GM18909 (cell line): ENCODE data around the gene TCP11.

Source experiments
- ATAC-seq: cut with Tn5 transposase; IDR thresholded peaks from one replicate; pipeline ENCODE4 v1.9.1; 2021; ENCODE audit warnings: mild to moderate bottlenecking; ENCODE audit not compliant: unreplicated experiment, poor library complexity

The TCP11 gene

GRCh38 chr6:35173427-35174087 lies 32.4 kb upstream of the TCP11 start:
- ATAC-seq, result no peak

GRCh38 chr6:35173044-35173426 lies 31.9 kb upstream of the TCP11 start:
- no peak for ATAC-seq

GRCh38 chr6:35170891-35171290 lies 29.8 kb upstream of the TCP11 start:
- ATAC-seq, result no peak

- no peak for ATAC-seq
These were observed 29.0 kb upstream of the TCP11 start for GRCh38 chr6:35170166-35170565.

- ATAC-seq, result no peak
These were observed 27.3 kb upstream of the TCP11 start for GRCh38 chr6:35168461-35168861.

- no peak for ATAC-seq
These were observed 26.4 kb upstream of the TCP11 start for GRCh38 chr6:35167505-35167904.

- ATAC-seq, result no peak
These were observed 25.4 kb upstream of the TCP11 start for GRCh38 chr6:35166520-35166919.

- ATAC-seq, result no peak
These were observed 25.0 kb upstream of the TCP11 start for GRCh38 chr6:35166116-35166515.

- no peak for ATAC-seq
These were observed 24.5 kb upstream of the TCP11 start for GRCh38 chr6:35165630-35166071.

- no peak for ATAC-seq
These were observed 23.7 kb upstream of the TCP11 start for GRCh38 chr6:35164868-35165267.

- no peak for ATAC-seq
These were observed 23.1 kb upstream of the TCP11 start for GRCh38 chr6:35164277-35164676.

GRCh38 chr6:35163836-35164235 lies 22.7 kb upstream of the TCP11 start:
- no peak for ATAC-seq

- no peak for ATAC-seq
These were observed 20.9 kb upstream of the TCP11 start for GRCh38 chr6:35161776-35162607.

- ATAC-seq, result no peak
These were observed 20.1 kb upstream of the TCP11 start for GRCh38 chr6:35161266-35161665.

GRCh38 chr6:35160642-35161041 lies 19.5 kb upstream of the TCP11 start:
- ATAC-seq, result no peak

GRCh38 chr6:35158520-35158919 lies 17.4 kb upstream of the TCP11 start:
- ATAC-seq, result no peak

- ATAC-seq, result no peak
These were observed 13.8 kb upstream of the TCP11 start for GRCh38 chr6:35154947-35155346.

GRCh38 chr6:35154262-35154661 lies 13.1 kb upstream of the TCP11 start:
- ATAC-seq, result no peak

GRCh38 chr6:35152067-35152707 lies 11.0 kb upstream of the TCP11 start:
- ATAC-seq, result no peak

- ATAC-seq, result no peak
These were observed 10.3 kb upstream of the TCP11 start for GRCh38 chr6:35151466-35151865.

- no peak for ATAC-seq
These were observed 8.9 kb upstream of the TCP11 start for GRCh38 chr6:35149891-35150566.
